Fibroblast of villous mesenchyme (primary cell): ENCODE data around the gene DPY19L3. TPM values are rescaled to one million over a fixed set of nuclear protein-coding genes. Genes with fewer than 3 reads are reported as not detected.
A peak's percentile ranks its signal among the peaks of the same experiment; 100 is the strongest.

Experiments
- DNase-seq: peaks from one replicate; pipeline ENCODE4 v3.0.0-alpha.2; 2010; ENCODE audit warnings: low read depth
- H3K4me3 ChIP-seq: 2 replicates; pipeline ENCODE4 v1.5.1; 2011; ENCODE audit warnings: low read depth, mild to moderate bottlenecking, low read length
- CTCF ChIP-seq: IDR thresholded peaks from 2 replicates; pipeline ENCODE4 v1.5.1; 2012; ENCODE audit warnings: low read depth, mild to moderate bottlenecking, low read length; ENCODE audit not compliant: insufficient read depth
- total RNA-seq: library from RNA; depleted of rRNA; stranded (reverse); fragments of >200 nt; gene quantifications from 2 replicates; pipeline ENCODE4 v1.2.3, GENCODE V29; 2012

The DPY19L3 gene
- total RNA-seq, 1 donor: 22.5 TPM

GRCh38 chr19:32458500-32459123, 53.0 kb downstream of the DPY19L3 start:
- TF ChIP-seq CTCF: no peak
- H3K4me3 ChIP-seq: no peak overlapping the region

GRCh38 chr19:32459204-32459865, 53.8 kb downstream of the DPY19L3 start:
- peak; percentile 8 for DNase-seq
- no peak overlapping the region for H3K4me3 ChIP-seq
- TF ChIP-seq CTCF: no peak

More at GRCh38 chr19:32458500-32459123, 53.0 kb downstream of the DPY19L3 start:
- peak; percentile 14 for DNase-seq

- DNase-seq: peak; percentile 34
- H3K4me3 ChIP-seq: no peak overlapping the region
- TF ChIP-seq CTCF: no peak
Observed at GRCh38 chr19:32460476-32460875, 54.9 kb downstream of the DPY19L3 start.

DNA sequence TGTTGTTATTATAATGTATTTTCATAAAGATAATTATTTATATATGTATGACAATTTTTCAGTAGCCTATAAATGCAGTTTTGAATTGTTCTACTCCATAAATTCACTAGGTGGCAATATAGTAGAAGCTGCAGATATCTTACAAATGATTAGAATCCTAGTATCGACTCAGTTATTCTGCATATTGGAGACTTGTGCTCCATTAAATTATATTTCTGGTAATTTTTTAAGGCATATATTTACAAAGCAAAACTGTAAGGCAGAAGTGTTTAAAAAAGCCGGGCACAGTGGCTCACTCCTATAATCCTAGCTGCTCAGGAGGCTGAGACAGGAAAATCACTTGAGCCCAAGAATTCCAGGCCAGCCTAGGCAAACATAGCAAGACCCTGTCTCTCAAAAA, 58.7 kb downstream of the DPY19L3 start:
- H3K4me3 ChIP-seq: no peak overlapping the region
- peak; percentile 12 for DNase-seq
- peak; percentile 22 for TF ChIP-seq CTCF

DNA sequence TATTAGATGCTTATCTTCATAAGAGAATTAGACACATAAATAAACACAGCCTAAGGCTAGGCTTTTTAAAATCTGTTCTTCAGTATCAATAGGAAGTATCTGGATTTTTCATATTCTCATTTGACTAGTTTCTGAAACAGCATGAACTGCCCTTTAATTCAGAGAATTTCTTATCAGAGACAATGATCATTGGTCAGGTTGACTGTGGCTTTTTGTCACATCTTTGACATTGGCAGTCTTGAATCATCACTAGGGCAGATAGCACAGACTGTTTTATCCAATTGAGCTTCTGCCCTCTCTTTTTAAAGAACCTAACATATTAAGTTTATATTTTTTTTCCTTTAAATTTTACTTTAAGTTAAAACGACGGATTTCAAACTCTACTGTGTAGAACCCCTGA, 59.6 kb downstream of the DPY19L3 start:
- TF ChIP-seq CTCF: no peak
- DNase-seq: no peak
- H3K4me3 ChIP-seq: no peak overlapping the region

- H3K4me3 ChIP-seq: no peak overlapping the region
- DNase-seq: no peak
- TF ChIP-seq CTCF: no peak
Observed at GRCh38 chr19:32469795-32470194, 64.2 kb downstream of the DPY19L3 start.
